ENCODE results near the gene CLCN7.

Gene CLCN7

DNA sequence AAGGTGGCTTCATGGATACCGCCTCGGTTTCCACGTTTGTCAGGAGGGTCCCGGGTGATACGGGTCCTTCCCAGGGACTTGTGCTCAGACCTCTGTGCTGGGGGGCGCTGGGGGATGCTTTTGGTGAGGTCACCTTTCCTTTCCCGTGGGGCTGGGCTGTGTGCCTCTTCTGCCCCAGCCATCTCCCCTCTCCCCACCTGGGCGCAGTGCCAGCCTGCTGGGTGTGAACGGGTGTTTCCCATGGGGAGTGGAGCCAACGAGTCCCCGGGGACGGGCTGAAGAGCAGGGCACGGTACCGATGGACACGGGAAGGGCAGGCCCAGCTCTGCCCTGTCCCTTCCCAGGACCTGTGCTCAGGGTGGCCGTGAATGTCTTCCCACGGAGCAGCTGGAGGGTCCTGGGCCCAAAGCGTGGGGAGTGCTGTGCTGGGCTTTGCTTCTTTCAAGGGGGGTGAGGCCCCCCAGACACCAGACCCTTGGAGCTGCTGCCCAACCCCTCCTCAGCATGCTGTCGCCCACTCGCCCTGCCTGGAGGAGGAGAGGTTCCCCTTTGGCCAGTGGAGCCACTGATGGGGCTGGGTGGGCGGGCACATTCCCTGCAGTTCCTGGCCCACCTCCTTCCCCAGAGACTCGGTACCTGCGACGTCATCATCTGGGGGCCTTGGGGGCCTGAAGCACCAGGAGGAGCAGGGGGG, 33.8 kb upstream of the CLCN7 start:
- H3K4me3 ChIP-seq (ENCODE audit: low read length) = no peak overlapping the region
- no peak for TF ChIP-seq ZNF274 (IDR thresholded peaks at IDR 0.05; ENCODE audit: low read depth, low read length)

- no peak overlapping the region for H3K4me3 ChIP-seq (ENCODE audit: low read length)
- no peak for TF ChIP-seq ZNF274 (IDR thresholded peaks at IDR 0.05; ENCODE audit: low read depth, low read length)
Measured at GRCh38 chr16:1506494-1507213, 31.8 kb upstream of the CLCN7 start.

DNA sequence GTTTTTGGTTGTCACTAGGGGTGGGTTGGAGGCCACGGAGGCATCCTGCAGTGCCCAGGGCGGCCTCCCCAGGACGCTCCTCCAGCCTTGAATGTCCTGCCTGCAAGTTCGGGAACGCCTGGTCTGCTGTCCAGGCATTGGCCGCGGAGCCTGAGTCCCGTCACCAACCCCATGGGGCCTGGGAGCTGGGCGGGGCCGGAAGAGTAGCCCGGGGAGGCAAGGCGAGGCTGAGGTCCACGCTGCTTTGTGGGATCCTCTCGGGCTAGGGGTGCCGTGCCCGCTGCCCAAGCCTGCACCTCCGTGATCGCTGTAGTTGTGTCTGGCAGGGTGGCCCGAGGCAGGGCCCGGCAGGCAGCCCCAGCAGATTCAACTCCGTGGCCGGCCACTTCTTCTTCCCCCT, 31.1 kb upstream of the CLCN7 start:
- H3K4me3 ChIP-seq (ENCODE audit: low read length) = no peak overlapping the region
- TF ChIP-seq ZNF274 (IDR thresholded peaks at IDR 0.05; ENCODE audit: low read depth, low read length) = no peak

GRCh38 chr16:1505073-1505844, 30.4 kb upstream of the CLCN7 start:
- no peak overlapping the region for H3K4me3 ChIP-seq (ENCODE audit: low read length)
- no peak for TF ChIP-seq ZNF274 (IDR thresholded peaks at IDR 0.05; ENCODE audit: low read depth, low read length)

- H3K4me3 ChIP-seq (ENCODE audit: low read length) = no peak overlapping the region
- no peak for TF ChIP-seq ZNF274 (IDR thresholded peaks at IDR 0.05; ENCODE audit: low read depth, low read length)
Measured at GRCh38 chr16:1503110-1503955, 28.5 kb upstream of the CLCN7 start.

GRCh38 chr16:1502092-1503004, 27.5 kb upstream of the CLCN7 start:
- no peak for TF ChIP-seq ZNF274 (IDR thresholded peaks at IDR 0.05; ENCODE audit: low read depth, low read length)
- no peak overlapping the region for H3K4me3 ChIP-seq (ENCODE audit: low read length)

- TF ChIP-seq ZNF274 (IDR thresholded peaks at IDR 0.05; ENCODE audit: low read depth, low read length) = no peak
- H3K4me3 ChIP-seq (ENCODE audit: low read length) = no peak overlapping the region
Measured at GRCh38 chr16:1501630-1502029, 26.8 kb upstream of the CLCN7 start.

GRCh38 chr16:1500465-1501150, 25.8 kb upstream of the CLCN7 start:
- TF ChIP-seq ZNF274 (IDR thresholded peaks at IDR 0.05; ENCODE audit: low read depth, low read length) = no peak
- no peak overlapping the region for H3K4me3 ChIP-seq (ENCODE audit: low read length)

DNA sequence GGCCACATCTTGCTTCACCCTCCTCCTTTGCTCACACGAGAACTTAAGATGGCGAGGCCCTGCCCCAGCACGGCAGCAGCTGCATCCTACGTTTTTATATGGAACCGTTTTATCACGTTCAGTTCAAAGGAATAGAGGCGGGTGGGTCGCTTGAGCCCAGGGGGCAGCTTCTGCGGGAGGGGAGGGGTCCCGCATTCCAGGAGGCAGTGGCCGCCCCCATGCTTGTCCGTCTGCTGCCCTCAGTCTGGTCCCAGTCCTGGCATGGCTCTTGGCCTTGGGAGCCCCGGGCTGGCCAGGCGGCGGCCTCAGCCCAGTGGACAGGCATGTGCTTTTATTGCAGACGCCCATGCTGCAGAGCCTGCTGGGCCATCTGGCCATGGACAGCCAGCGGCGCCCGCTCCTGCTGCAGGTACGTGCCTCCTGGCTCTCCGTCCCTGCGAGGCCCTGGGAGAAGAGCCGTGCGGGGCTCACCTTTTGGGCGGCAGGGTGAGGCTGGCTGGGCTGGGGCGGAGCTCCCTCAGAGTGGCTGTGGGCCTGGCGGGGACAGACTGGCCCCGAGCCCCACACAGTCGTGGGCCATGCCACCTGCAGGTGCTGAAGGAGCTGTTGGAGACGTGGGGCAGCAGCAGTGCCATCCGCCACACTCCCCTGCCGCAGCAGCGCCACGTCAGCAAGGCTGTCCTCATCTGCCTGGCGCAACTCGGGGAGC, 25.1 kb upstream of the CLCN7 start:
- no peak for TF ChIP-seq ZNF274 (IDR thresholded peaks at IDR 0.05; ENCODE audit: low read depth, low read length)
- no peak overlapping the region for H3K4me3 ChIP-seq (ENCODE audit: low read length)

DNA sequence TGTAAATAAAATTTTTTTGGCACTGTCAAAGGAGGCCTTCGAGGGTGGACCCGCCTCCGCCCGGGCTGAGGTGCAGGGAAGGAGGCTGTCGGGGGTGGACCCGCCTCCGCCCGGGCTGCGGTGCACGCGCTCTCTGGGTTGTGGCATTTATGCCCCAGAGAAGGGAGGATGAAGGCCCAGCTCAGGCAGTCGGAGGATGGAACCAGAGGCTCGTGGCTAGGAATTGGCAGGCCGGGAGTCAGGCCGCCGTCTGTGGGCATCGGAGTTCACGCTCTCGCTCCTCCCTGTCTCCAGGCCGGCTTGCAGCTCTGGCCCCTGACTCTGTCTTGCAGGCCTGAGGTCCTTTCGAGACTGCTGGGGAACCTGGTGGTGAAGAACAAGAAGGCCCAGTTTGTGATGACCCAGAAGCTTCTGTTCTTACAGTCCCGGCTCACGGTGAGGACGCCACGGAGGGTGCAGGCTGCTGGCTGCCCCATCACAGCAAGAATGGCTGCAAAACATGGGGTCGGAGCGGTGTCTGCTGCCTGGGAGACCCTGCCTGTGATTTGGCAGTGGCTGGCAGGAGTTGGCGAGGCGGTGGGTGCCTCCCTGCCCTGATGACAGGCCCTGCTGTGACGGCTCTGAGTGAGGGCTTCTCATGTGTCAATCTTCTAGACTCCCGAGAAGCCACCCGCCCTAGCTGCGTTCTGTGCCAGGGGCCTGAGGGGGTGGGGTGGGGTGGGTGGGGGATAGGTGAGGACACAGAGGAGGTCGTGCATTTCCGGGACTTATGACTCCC, 24.3 kb upstream of the CLCN7 start:
- H3K4me3 ChIP-seq (ENCODE audit: low read length) = no peak overlapping the region
- TF ChIP-seq ZNF274 (IDR thresholded peaks at IDR 0.05; ENCODE audit: low read depth, low read length) = no peak

GRCh38 chr16:1497014-1497598, 22.3 kb upstream of the CLCN7 start:
- no peak overlapping the region for H3K4me3 ChIP-seq (ENCODE audit: low read length)
- TF ChIP-seq ZNF274 (IDR thresholded peaks at IDR 0.05; ENCODE audit: low read depth, low read length) = no peak
